ENCODE data around the gene KRTAP19-5.
"Not testable (repeated sequence)": the region's sequence is repeated elsewhere in the genome, so short reads cannot be mapped to it uniquely, and the experiment has no call there.

Gene KRTAP19-5

DNA sequence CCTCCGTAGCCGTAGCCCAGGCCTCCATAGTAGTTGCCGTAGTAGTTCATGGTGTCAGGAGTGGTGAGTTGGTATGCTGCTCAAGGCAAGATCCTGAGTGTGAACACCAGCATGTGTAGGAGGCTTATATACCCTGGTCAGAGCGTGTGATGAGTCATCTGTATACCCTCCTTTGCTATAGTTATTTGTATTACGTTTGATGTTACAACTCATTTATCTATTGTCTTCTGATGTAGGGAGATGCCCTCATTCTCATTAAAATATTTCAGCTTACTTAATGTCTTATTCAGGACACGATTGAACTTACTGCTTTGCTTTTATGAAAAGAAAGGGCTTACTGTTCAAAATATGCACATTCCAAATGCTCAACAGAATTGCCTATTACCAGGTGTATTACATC lies at the start of gene KRTAP19-5:
Gene KRTAP19-5 (minus strand): TSS at position 101 of the 400 bp plus-strand sequence. CDS start 51 bp downstream, at position 50.
- no peak for DNase-seq

DNA sequence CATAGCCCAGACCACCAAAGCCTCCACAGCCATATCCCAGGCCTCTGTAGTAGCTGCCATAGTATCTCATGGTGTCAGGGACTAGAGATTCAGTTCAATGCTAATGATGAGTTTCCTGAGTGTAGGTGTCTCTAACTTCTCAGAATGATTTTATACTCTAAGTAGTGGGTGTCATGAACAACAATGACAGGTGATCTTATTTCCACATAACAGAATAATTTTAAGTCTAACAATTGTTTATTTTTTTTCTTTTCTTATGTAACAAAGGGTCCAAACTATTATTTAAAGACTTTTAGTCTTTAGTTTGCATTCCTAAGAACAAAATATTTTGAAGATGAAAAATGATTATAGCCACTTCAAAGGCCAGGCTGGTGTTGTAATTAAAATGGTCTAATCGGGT lies 39.8 kb upstream of the KRTAP19-5 start, which contains the start of gene KRTAP19-6:
Gene KRTAP19-6 (minus strand): TSS at position 101 of the 400 bp plus-strand sequence. CDS start 31 bp downstream, at position 70.
- no peak for DNase-seq

DNA sequence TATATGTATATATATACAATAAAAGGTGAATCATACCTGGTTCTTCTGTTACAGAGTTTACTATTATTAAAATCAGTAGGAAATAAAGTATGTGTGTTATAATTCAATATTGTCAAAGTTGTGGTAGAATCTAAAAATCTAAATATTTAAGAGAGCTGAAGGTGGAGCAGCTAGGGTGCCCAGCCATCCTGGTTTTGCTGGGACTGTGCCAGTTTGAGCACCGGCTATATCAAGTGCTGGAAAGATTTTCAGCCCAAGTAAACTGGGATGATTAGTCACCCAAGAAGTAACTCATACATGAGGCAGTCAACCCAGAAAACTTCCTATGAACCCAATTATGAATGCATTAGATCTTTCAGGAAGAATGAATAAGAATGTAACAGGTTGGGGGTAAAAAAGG lies 16.9 kb upstream of the KRTAP19-5 start:
- no peak for DNase-seq

DNA sequence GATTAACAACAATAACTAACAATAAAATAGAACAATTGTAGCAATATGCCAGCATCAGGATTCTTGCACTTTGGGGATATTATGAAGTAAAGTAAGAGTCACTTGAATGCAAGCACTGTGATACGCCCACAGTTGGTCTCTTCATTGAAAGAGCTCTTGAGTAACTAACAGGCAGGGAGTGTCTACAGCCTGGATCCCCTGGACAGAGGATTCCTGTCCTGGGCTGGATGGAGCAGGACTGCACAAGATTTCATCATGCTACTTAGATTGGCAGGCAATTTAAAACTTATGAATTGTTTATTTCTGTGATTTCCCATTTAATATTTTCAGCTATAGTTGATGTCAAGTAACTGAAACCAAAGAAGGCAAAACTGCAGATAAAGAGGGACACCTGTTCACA lies 13.7 kb upstream of the KRTAP19-5 start:
- DNase-seq = no peak

DNA sequence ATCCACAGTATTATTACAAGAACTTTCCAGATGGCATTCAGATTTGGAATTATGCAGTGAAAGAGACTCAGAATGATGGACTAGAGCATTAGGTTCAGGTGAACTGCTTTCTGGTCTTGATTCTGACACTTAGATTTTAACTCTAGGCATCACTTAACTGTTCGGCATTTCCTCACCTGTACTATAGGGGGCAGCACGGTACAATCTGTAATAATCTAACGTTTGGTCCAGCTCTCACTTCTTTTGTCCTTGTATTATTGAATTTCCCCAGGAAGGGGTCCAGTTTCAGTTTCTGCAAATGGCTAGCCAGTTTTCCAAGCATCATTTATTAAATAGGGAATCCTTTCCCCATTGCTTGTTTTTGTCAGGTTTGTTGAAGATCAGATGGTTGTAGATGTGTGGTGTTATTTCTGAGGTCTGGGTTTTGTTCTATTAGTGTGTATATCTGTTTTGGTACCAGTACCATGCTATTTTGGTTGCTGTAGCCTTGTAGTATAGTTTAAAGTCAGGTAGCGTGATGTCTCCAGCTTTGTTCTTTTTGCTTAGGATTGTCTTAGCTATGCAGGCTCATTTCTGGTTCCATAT lies 3.8 kb upstream of the KRTAP19-5 start:
- DNase-seq = not testable (repeated sequence)

DNA sequence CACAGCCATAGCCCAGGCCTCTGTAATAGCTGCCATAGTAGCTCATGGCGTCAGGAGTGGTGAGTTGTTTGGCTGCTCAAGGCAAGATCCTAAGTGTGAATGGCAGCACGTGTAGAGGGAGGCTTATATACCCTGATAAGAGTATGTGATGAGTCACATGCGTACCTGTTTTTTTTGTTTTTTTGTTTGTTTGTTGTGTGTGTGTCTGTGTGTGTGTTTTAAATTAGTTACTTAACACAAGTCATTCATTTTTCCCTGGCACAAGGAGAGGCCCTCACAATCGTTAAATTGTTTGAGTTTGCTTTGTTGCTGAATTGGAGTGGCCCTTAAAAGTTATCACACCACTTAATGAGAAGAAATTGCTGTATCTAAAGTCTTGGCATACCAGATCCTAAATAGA lies 4.9 kb downstream of the KRTAP19-5 start, which contains the start of gene KRTAP19-4:
Gene KRTAP19-4 (minus strand): TSS at position 101 of the 400 bp plus-strand sequence. CDS start 55 bp downstream, at position 46.
- no peak for DNase-seq

DNA sequence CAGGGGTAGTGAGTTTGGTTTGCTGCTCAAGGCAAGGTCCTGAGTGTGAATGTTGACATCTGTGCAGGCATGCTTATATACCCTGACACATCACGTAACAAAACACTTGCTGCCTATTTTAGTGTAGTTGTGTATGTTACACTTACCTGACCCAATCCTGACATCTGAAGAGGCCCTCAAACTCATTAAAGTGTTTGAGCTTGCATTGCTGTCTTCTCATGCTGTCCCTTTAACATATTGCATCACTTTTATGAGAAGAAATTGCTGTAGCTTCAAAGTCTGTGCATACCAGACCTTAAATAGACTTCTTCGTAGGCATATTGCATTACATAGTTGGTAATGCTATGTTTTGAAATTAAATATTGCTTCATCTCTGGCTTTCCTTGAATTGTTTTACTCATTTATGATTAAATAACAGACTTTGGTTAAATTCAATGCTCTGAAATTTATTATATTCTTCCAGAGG lies 9.9 kb downstream of the KRTAP19-5 start, which contains the start of gene KRTAP19-3:
Gene KRTAP19-3 (minus strand): TSS at position 51 of the 466 bp plus-strand sequence. CDS start 56 bp downstream, outside the sequence.
- no peak for DNase-seq

DNA sequence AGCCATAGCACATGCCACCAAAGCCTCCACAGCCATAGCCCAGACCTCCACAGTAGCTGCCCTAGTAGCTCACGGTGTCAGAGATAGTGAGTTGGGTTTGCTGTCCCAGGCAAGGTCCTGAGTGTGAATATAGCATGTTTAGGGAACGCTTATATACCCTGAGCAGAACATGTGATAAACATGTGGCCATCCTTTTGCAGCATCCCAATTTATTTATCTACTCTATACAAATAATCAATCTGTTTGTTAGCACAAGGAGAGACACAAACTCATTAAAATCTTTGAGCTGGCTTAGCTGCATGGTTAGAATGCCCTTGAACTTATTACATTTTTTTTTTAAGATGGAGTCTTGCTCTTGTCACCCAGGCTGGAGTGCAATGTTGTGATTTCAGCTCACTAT lies 14.6 kb downstream of the KRTAP19-5 start, which contains the start of gene KRTAP19-2:
Gene KRTAP19-2 (minus strand): TSS at position 101 of the 400 bp plus-strand sequence. CDS start 88 bp downstream, at position 13.
- no peak for DNase-seq

DNA sequence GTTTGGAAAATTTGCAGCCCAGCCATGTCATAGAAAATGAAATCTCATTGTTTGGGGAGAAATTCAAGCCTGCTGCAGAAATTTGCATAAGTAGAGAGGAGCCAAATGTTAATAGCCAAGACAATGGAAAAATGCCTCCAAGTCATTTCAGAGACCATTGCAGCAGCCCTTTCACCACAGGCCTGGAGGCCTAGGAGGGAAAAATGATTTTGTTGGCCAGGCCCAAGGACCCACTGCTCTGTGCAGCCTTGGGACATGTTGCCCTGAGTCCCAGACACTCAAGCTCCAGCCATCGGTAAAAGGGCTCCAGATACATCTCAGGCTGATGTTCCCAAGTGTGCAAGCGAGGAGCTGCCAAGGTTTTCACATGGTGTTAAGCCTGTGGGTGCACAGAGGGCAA lies 15.8 kb downstream of the KRTAP19-5 start:
- DNase-seq = no peak

DNA sequence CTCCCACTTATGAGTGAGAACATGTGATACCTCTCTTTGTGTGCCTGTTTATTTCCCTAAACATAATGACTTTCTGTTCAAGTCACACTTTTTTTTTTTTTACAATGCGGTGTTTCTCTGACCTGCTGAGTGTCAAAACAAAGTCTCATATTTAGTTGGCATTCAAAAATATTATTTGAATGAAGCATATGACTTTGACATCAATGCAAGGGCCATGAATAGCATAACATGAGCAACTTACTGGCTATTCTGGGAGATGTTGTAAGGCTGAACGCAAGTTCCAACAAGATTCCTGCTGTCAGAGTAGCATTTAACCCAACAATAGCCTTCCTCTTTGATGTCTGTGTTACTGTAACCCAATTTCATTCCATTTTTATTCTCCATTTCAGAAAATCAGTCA lies 19.8 kb downstream of the KRTAP19-5 start:
- DNase-seq = no peak

DNA sequence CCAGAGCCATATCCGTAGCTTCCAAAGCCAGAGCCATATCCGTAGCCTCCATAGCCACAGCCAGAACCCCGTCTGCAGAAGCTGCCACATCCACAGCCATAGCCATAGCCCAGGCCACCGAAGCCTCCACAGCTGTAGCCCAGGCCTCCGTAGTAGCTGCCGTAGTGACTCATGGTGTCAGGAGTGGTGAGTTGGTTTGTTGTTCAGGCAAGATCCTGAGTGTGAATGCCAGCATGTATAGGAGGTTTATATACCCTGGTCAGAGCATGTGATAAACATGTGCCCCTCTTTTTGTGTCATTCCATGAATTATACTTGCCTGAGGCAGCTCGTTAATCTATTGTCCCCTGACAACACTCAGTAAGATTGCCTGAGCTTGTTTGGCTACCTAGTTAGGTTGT lies 21.8 kb downstream of the KRTAP19-5 start, which contains the start of gene KRTAP19-1:
Gene KRTAP19-1 (minus strand): TSS at position 223 of the 400 bp plus-strand sequence. CDS start 50 bp downstream, at position 173.
- no peak for DNase-seq

DNA sequence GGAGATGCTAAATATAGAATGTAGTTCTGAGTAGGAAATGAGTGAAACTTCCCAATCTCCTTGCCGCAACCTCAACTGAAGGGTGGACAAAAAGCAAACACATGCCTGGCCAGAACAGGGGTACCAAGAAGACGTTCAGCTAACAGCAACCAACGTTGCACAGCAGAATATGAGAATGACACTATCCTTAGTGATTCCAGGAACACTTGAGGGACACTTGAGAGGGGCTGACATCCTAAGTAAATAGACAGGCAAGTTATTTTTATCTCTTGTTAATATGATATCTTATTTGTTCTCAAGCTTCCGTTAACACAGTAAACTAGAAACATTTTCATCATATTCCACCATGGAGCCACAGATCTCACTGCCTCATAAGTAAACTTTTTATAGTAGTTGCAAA lies 22.7 kb downstream of the KRTAP19-5 start:
- no peak for DNase-seq

DNA sequence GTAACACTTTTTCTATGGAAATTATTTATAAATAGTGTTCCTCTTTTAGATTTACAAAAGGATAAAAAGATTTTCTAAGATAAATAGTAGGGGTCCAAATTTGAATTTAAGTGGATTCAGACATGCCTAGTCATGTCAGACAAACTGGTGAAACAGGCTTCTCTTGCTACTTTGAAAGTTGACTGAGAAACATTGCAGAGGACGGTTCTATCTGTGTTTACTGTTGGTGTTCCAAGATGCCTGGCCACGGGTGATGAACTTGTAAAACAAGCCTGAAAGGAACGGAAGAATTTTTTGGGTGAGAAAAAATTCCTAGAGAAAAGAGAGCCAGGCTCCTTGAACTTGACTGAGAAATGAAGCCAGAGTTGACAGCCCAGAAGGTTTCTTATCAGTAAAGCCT lies 23.9 kb downstream of the KRTAP19-5 start:
- DNase-seq = no peak

DNA sequence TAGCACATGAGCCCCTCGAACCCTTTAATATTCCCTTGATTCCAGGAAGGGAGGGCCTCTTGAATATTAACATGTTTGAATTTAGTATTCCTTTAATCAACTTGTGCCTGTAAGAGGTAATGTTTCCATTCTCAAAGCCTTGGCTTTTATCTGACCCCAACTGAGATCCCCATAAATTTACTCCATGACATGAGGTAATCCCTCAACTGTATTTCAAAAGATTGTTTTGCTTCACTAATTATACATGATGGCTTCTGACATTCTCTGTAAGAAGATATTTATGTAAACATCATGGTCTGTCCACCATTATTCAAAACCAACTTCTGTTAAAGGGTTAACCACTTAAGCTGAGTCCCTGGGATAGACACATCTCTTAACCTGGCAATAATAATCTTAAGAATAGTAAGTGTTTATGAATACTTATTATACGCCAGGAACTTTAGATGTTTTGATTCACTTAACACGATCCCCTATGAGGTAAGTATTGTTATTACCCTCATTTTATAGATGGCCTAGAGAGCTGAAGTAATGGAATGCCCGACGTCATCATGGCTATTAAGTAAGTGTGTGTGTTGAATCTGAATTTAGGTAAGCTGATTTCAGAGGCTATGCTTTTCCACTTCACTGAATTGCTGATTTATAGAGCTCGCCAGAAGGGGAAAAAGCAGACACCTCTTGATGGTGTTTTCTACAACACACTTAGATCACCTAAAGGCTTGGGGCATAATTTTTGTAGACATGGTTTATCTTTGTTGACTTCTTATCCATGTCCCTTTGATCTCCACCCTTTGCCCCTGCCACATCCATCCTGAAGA lies 32.8 kb downstream of the KRTAP19-5 start:
- no peak for DNase-seq

DNA sequence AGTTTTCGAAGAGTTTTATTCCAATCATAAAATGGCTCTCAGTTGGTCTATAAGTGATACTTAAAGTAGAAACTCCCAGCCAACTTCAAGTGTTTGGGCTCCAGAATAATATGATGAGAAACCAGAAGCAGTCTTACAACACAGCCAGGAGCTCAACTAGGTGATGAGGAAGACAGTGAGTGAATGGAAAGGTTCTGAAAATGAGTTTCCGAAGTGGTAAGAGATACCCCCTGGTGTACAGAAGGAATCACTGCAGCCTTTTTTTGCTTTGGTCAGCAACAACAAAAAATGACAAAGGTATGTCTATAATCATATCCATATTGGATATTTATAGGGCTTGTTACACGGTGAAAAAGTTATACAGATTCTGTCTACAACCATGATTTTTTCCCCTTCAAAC lies 38.2 kb downstream of the KRTAP19-5 start:
- DNase-seq = no peak

Measured in activated T-cell treated with anti-CD3 and anti-CD28 coated beads for 4 hours (primary cell).